Vagina (tissue), 2 donors: ENCODE results near the gene TMEM154.

Experiments used
- CTCF ChIP-seq, 3 experiments: fragments of 450-650 bp in 2 of 3; fragments of 200-600 bp in 1 of 3; sonication (generic) in 1 of 3; IDR thresholded peaks; one replicate each; pipeline ENCODE4 v1.5.1; 2017 to 2019; ENCODE audit warnings: antibody characterized with exemption in 3 of 3, mild to moderate bottlenecking in 2 of 3, moderate library complexity in 2 of 3
- POLR2A ChIP-seq, 2 donors: fragments of 450-650 bp; IDR thresholded peaks; one replicate each; pipeline ENCODE4 v1.6.1; 2017; ENCODE audit warnings: antibody characterized with exemption in 2 of 2, mild to moderate bottlenecking in 2 of 2, moderate library complexity in 2 of 2
- POLR2AphosphoS5 ChIP-seq, 2 donors: sonication (generic); formaldehyde crosslinking; IDR thresholded peaks; one replicate each; pipeline ENCODE4 v1.9.0; 2017; ENCODE audit warnings: antibody characterized with exemption in 2 of 2, mild to moderate bottlenecking in 2 of 2, low read depth in 1 of 2; ENCODE audit not compliant: insufficient read depth in 1 of 2

DNA sequence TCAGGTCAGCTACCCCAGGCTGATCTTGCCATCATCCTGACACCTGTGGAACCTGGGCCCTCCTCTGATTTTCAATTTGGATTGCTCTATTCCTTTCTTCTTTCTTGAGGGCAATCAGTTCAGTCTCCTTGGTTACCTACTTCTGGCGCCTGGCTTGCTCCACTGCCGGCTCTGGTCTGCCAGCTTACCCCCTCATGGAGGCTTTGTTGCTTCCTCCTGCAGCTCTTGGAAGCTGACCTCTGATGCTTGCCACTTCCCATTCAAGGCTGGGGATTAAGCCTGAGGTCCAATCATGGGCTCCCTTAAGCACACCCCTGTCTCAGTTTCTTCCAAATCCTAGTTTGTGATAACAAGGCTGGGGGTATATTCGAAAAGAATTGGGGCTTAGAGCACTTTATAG, 5.4 kb downstream of the TMEM154 start:
- no peak for TF ChIP-seq CTCF (IDR thresholded peaks at IDR 0.05)
- TF ChIP-seq POLR2AphosphoS5 (IDR thresholded peaks at IDR 0.05; ENCODE audit: insufficient read depth in 1 of 2, low read depth in 1 of 2), result no peak
- TF ChIP-seq POLR2A (IDR thresholded peaks at IDR 0.05), result no peak
